Measurements from ENCODE around the gene USP43. TPM values are rescaled to one million over a fixed set of nuclear protein-coding genes. Genes with fewer than 3 reads are reported as not detected.

The USP43 gene
- total RNA-seq, result 8.7 and 10.0 TPM in 2 replicates

GRCh38 chr17:9644910-9645751 is at the start of gene USP43:
Gene USP43, plus strand, starts transcription at chr17:9645517. Its CDS starts 116 bp downstream, at chr17:9645633.

Other genes starting within 250 kb of the USP43 start
- 67.5 and 69.8 TPM in 2 replicates for gene STX8, start 69.7 kb upstream of the USP43 start, total RNA-seq
- gene CFAP52, start 68.9 kb upstream of the USP43 start, total RNA-seq, result 0.09 TPM in 1 of 2 replicates, not detected in the other
- not detected in 2 replicates for gene DHRS7C, start 146.1 kb downstream of the USP43 start, total RNA-seq
- gene GSG1L2, start 176.6 kb downstream of the USP43 start, total RNA-seq, result not detected in 2 replicates
- gene GLP2R, start 180.4 kb downstream of the USP43 start, total RNA-seq, result not detected in 2 replicates